HG02571 (cell line): ENCODE data around the gene PUS10.
"Not testable (repeated sequence)": the region's sequence is repeated elsewhere in the genome, so short reads cannot be mapped to it uniquely, and the experiment has no call there.

Source experiments
- ATAC-seq: cut with Tn5 transposase; IDR thresholded peaks from one replicate; pipeline ENCODE4 v1.9.1; 2021; ENCODE audit warnings: mild to moderate bottlenecking, moderate library complexity; ENCODE audit not compliant: unreplicated experiment

PUS10 gene

GRCh38 chr2:60934165-60934722, 83.8 kb downstream of the PUS10 start:
- ATAC-seq = no peak

- ATAC-seq = no peak
Measured at GRCh38 chr2:60932954-60933353, 85.1 kb downstream of the PUS10 start.

GRCh38 chr2:60932061-60932460, 86.0 kb downstream of the PUS10 start:
- ATAC-seq = not testable (repeated sequence)

- no peak for ATAC-seq
Measured at GRCh38 chr2:60926741-60927552, 91.1 kb downstream of the PUS10 start.

- ATAC-seq = no peak
Measured at GRCh38 chr2:60925994-60926740, 91.9 kb downstream of the PUS10 start.

- no peak for ATAC-seq
Measured at GRCh38 chr2:60907329-60907728, 110.7 kb downstream of the PUS10 start.

- no peak for ATAC-seq
Measured at GRCh38 chr2:60906395-60906794, 111.7 kb downstream of the PUS10 start.

- ATAC-seq = not testable (repeated sequence)
Measured at GRCh38 chr2:60905867-60906266, 112.2 kb downstream of the PUS10 start.

- ATAC-seq = not testable (repeated sequence)
Measured at GRCh38 chr2:60901296-60901695, 116.8 kb downstream of the PUS10 start.

GRCh38 chr2:60899892-60900249, 118.2 kb downstream of the PUS10 start:
- peak; percentile 20 for ATAC-seq

- peak; percentile 56 for ATAC-seq
Measured at GRCh38 chr2:60899230-60899891, 118.7 kb downstream of the PUS10 start.

GRCh38 chr2:60898567-60898966, 119.5 kb downstream of the PUS10 start:
- no peak for ATAC-seq
